Neural cell (in vitro differentiated cells): ENCODE results near the gene AARS2. TPM values are rescaled to one million over a fixed set of nuclear protein-coding genes. Genes with fewer than 3 reads are reported as not detected.

Experiments used
- H2AFZ ChIP-seq: fragments of 200-600, 300-800 bp; sonication (generic), shearing (Covaris generic); 2 replicates; pipeline ENCODE4 v1.6.0; 2014; ENCODE audit warnings: low read depth, mild to moderate bottlenecking, antibody characterized with exemption, low read length, moderate library complexity
- H3F3A ChIP-seq: fragments of 200-600 bp; shearing (Covaris generic); 2 replicates; pipeline ENCODE4 v1.6.1; 2016; ENCODE audit warnings: mild to moderate bottlenecking, moderate library complexity, mixed read lengths, antibody characterized with exemption, low read length; ENCODE audit not compliant: insufficient read depth, poor library complexity, severe bottlenecking
- H3K27ac ChIP-seq: fragments of 200-600, 300-800 bp; sonication (generic), shearing (Covaris generic); 2 replicates; pipeline ENCODE4 v1.5.1; 2014; ENCODE audit warnings: mild to moderate bottlenecking, low read length, moderate library complexity
- H3K27me3 ChIP-seq: fragments of 300-800, 200-600 bp; sonication (generic), shearing (Covaris generic); 2 replicates; pipeline ENCODE4 v1.6.0; 2014; ENCODE audit warnings: mild to moderate bottlenecking, low read depth, low read length, moderate library complexity; ENCODE audit not compliant: insufficient read depth
- H3K36me3 ChIP-seq: fragments of 300-800, 200-600 bp; sonication (generic), shearing (Covaris generic); 2 replicates; pipeline ENCODE4 v1.5.1; 2014; ENCODE audit warnings: mild to moderate bottlenecking, antibody characterized with exemption, low read length, moderate library complexity; ENCODE audit not compliant: insufficient read depth
- H3K4me2 ChIP-seq: fragments of 300-800, 200-600 bp; sonication (generic), shearing (Covaris generic); 2 replicates; pipeline ENCODE4 v1.6.0; 2014; ENCODE audit warnings: mild to moderate bottlenecking, low read length
- H3K4me3 ChIP-seq: fragments of 300-800, 200-600 bp; sonication (generic), shearing (Covaris generic); 2 replicates; pipeline ENCODE4 v1.5.1; 2014; ENCODE audit warnings: mild to moderate bottlenecking, low read length, moderate library complexity
- H3K79me2 ChIP-seq: fragments of 200-600 bp; shearing (Covaris generic); replicated peaks from 2 replicates; pipeline ENCODE4 v1.6.0; 2014; ENCODE audit warnings: mild to moderate bottlenecking, low read length, moderate library complexity; ENCODE audit not compliant: insufficient read depth
- H3K9ac ChIP-seq: fragments of 300-800, 200-600 bp; sonication (generic), shearing (Covaris generic); 2 replicates; pipeline ENCODE4 v1.6.1; 2016; ENCODE audit warnings: mild to moderate bottlenecking, low read length, mixed read lengths
- H3K9me2 ChIP-seq: fragments of 200-600 bp; shearing (Covaris generic); 2 replicates; pipeline ENCODE4 v1.6.1; 2016; ENCODE audit warnings: mild to moderate bottlenecking, low read length, mixed read lengths; ENCODE audit not compliant: insufficient read depth
- H3K9me3 ChIP-seq: fragments of 200-600, 300-800 bp; sonication (generic), shearing (Covaris generic); 2 replicates; pipeline ENCODE4 v1.6.1; 2016; ENCODE audit warnings: mild to moderate bottlenecking, mixed run types, low read length, moderate library complexity, mixed read lengths
- H4K20me1 ChIP-seq: fragments of 200-600 bp; shearing (Covaris generic); 2 replicates; pipeline ENCODE4 v1.6.1; 2016; ENCODE audit warnings: mild to moderate bottlenecking, mixed run types; ENCODE audit not compliant: insufficient read depth
- CTCF ChIP-seq: fragments of 450-650 bp; IDR thresholded peaks from 2 replicates; pipeline ENCODE4 v1.5.1; 2014; ENCODE audit warnings: antibody characterized with exemption, mild to moderate bottlenecking, moderate library complexity; ENCODE audit not compliant: poor library complexity, severe bottlenecking
- EP300 ChIP-seq: fragments of 450-650 bp; conservative IDR thresholded peaks from 2 replicates; pipeline ENCODE4 v1.6.1; 2014; ENCODE audit warnings: antibody characterized with exemption, mild to moderate bottlenecking, moderate library complexity; ENCODE audit not compliant: poor library complexity, severe bottlenecking
- EZH2 ChIP-seq: fragments of 200-600, 300-800 bp; shearing (Covaris generic), sonication (generic); IDR thresholded peaks from 2 replicates; pipeline ENCODE4 v1.6.1; 2014; ENCODE audit warnings: antibody characterized with exemption, low read length, borderline replicate concordance, mild to moderate bottlenecking; ENCODE audit not compliant: insufficient read depth, poor library complexity, severe bottlenecking
- MXI1 ChIP-seq: fragments of 450-650 bp; conservative IDR thresholded peaks from 2 replicates; pipeline ENCODE4 v1.6.1; 2014; ENCODE audit warnings: antibody characterized with exemption, mild to moderate bottlenecking; ENCODE audit not compliant: poor library complexity, severe bottlenecking
- POLR2AphosphoS5 ChIP-seq: IDR thresholded peaks from 2 replicates; pipeline ENCODE4 v1.6.1; 2012
- RAD21 ChIP-seq: fragments of 450-650 bp; conservative IDR thresholded peaks from 2 replicates; pipeline ENCODE4 v1.6.1; 2014; ENCODE audit warnings: antibody characterized with exemption, mild to moderate bottlenecking, moderate library complexity
- REST ChIP-seq: IDR thresholded peaks from 2 replicates; pipeline ENCODE4 v1.6.1; 2012; ENCODE audit warnings: borderline replicate concordance
- SMC3 ChIP-seq: fragments of 450-650 bp; conservative IDR thresholded peaks from 2 replicates; pipeline ENCODE4 v1.6.1; 2014; ENCODE audit warnings: antibody characterized with exemption, mild to moderate bottlenecking, moderate library complexity; ENCODE audit not compliant: poor library complexity
- TAF1 ChIP-seq: IDR thresholded peaks from 2 replicates; pipeline ENCODE4 v1.6.1; 2012; ENCODE audit warnings: low read depth
- polyA plus RNA-seq: library from polyadenylated mRNA; depleted of rRNA; stranded (reverse); fragments of >200 nt; gene quantifications from 2 replicates; pipeline ENCODE4 v1.2.3, GENCODE V29; 2014

The AARS2 gene
- polyA plus RNA-seq, 1 donor from 2014 or later = 12.6 TPM

GRCh38 chr6:44291841-44292240 lies 21.3 kb downstream of the AARS2 start:
- no peak overlapping the region for H3K9ac ChIP-seq
- H3K9me3 ChIP-seq = no peaks in the 10 kb centered on the region
- H2AFZ ChIP-seq = no peak overlapping the region
- no peaks in the 10 kb centered on the region for H4K20me1 ChIP-seq
- H3K79me2 ChIP-seq = no peaks in the 10 kb centered on the region
- no peak for TF ChIP-seq SMC3
- no peak for TF ChIP-seq POLR2AphosphoS5
- no peak for TF ChIP-seq MXI1
- no peak for TF ChIP-seq CTCF
- no peak for TF ChIP-seq REST
- TF ChIP-seq EZH2 = no peak
- no peak for TF ChIP-seq RAD21
- no peak for TF ChIP-seq TAF1
- no peak for TF ChIP-seq EP300
- H3F3A ChIP-seq = no peaks in the 10 kb centered on the region
- no peak overlapping the region for H3K27ac ChIP-seq
- H3K36me3 ChIP-seq = no peaks in the 10 kb centered on the region
- no peak overlapping the region for H3K4me2 ChIP-seq
- H3K4me3 ChIP-seq = no peak overlapping the region
- H3K9me2 ChIP-seq = no peaks in the 10 kb centered on the region
- H3K27me3 ChIP-seq = no peaks in the 10 kb centered on the region

- Histone ChIP-seq H3K79me2 (no peaks in the 10 kb centered on the region), H2AFZ (no peak overlapping the region), H3K4me2 (no peak overlapping the region), H3K27ac (no peak overlapping the region), H3K9ac (no peak overlapping the region), H3K9me3 (no peaks in the 10 kb centered on the region), H3K36me3 (no peaks in the 10 kb centered on the region), H3K27me3 (no peaks in the 10 kb centered on the region), H4K20me1 (no peaks in the 10 kb centered on the region), H3K4me3 (no peak overlapping the region), H3F3A (no peaks in the 10 kb centered on the region), H3K9me2 (no peaks in the 10 kb centered on the region)
- TF ChIP-seq RAD21 (no peak), REST (no peak), POLR2AphosphoS5 (no peak), EZH2 (no peak), CTCF (no peak), EP300 (no peak), MXI1 (no peak), TAF1 (no peak), SMC3 (no peak)
These were observed 23.4 kb downstream of the AARS2 start for GRCh38 chr6:44289726-44290260.
